Measurements from ENCODE around the gene OGN. TPM values are rescaled to one million over a fixed set of nuclear protein-coding genes. Genes with fewer than 3 reads are reported as not detected.

Gene OGN
- total and polyA plus RNA-seq, 10 of the 15 experiments (the other 5 are each of a cell fraction or from before 2014, with no cell fraction given): 0.04 to 2.5 (median 0.15) TPM; not detected in 4

DNA sequence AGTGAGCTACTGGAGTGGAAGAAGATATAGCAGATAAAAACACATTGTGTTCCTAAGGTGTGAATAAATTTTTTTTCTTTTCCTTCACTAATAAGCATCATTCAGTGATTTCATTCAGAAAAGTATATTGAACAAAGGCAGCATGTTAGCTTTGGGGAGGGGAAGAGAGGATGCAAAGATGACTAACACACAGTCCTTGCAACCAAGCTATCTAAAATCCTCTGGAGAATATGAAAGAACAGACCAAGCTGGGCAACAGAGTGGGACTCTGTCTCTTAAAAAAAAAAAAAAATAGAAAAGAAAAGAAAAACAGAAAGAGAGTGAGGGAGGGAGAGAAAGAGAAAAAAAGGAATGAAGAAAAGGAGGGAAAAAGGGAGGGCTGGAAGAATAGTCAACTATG lies 42.2 kb upstream of the OGN start:
- H3K4me2 ChIP-seq (ENCODE audit: control insufficient read depth, insufficient read depth): no peak overlapping the region
- SMC1A ChIA-PET (ENCODE audit: uncharacterized antibody, unreplicated experiment): no interaction called here
- H3K4me3 ChIP-seq: no peak overlapping the region
- no peak overlapping the region for H3K9ac ChIP-seq (ENCODE audit: control insufficient read depth, insufficient read depth, low read length)
- H3K79me2 ChIP-seq (ENCODE audit: control insufficient read depth, insufficient read depth, low read length): no peaks in the 10 kb centered on the region
- FAIRE-seq (no peak), DNase-seq (ENCODE audit: low read depth, low spot score) (no peak), ATAC-seq (no peak)
- no peak for TF ChIP-seq TCF7 (IDR thresholded peaks at IDR 0.05; ENCODE audit: borderline replicate concordance)
- no peak for TF ChIP-seq ETV6 (conservative IDR thresholded peaks at IDR 0.05 in 1 of 2, IDR thresholded peaks at IDR 0.05 in 1 of 2; ENCODE audit: borderline replicate concordance in 1 of 2, low read depth in 1 of 2)
- H3K27me3 ChIP-seq (replicated peaks in 1 of 2; ENCODE audit: control insufficient read depth in 2 of 2, insufficient read depth in 2 of 2, low read length in 1 of 2): no peaks in the 10 kb centered on the region
- no TSS peak for BruUV-seq (replicated peaks)
- H4K20me1 ChIP-seq (ENCODE audit: control insufficient read depth, insufficient read depth): no peaks in the 10 kb centered on the region
- H3K4me1 ChIP-seq (ENCODE audit: control insufficient read depth, insufficient read depth, low read length): no peaks in the 10 kb centered on the region
- no peaks in the 10 kb centered on the region for H3K36me3 ChIP-seq (ENCODE audit: control insufficient read depth in 2 of 2, insufficient read depth in 2 of 2, low read length in 1 of 2)
- CTCF ChIA-PET: interaction anchor here (0.6 to 2.0 kb wide), 5 partner anchors 25 to 308 kb away, joined by 3 to 5 read pairs (median 4); no protein-coding TSS in a partner anchor
- H2AFZ ChIP-seq (ENCODE audit: control insufficient read depth, low read depth, low read length): no peak overlapping the region
- no peak overlapping the region for H3K27ac ChIP-seq (ENCODE audit: control insufficient read depth, insufficient read depth)
- RAD21 ChIA-PET (ENCODE audit: unreplicated experiment): interaction anchor here (0.7 to 1.5 kb wide), 3 partner anchors 10 to 1675 kb away, joined by 3 to 4 read pairs (median 3); no protein-coding TSS in a partner anchor
- H3K9me3 ChIP-seq (replicated peaks; ENCODE audit: control insufficient read depth, insufficient read depth, low read length): no peaks in the 10 kb centered on the region
- intact Hi-C loops (cut with micrococcal nuclease; ENCODE audit: unreplicated experiment) (loop anchor here (10.0 kb wide), 1 partner anchor 122 kb away; the partner anchor contains the start of genes CENPP and NOL8), in situ Hi-C loops (cut with MboI) (no loop called here)
- POLR2A ChIA-PET: interaction anchor here (0.6 to 0.7 kb wide), 3 partner anchors 120 to 381 kb away, joined by 3 to 4 read pairs (median 3); no protein-coding TSS in a partner anchor

DNA sequence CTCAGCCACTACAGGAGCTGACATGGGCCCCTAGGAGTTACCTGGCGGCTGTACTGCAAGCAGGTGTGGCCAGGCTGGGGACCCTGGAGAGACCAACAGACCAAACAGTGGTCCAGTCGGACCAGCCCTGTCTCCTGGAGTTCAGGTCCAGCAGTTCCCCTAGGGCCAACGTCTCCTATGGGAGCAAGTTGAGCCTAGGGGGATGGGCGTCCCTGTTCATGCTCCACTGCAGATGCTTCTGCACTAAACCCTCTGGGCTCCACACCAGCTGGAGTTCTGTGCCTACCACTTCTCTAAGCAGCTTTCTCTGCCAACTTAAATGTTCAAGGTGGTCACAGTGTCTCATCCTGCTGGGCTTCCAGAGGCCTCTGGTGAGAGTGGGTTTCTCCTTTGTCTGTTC lies 40.5 kb upstream of the OGN start:
- in situ Hi-C loops (cut with MboI): no loop called here
- CTCF ChIA-PET: interaction anchor here (1.1 to 1.7 kb wide), 3 partner anchors 12 to 307 kb away, joined by 4 to 5 read pairs (median 5); no protein-coding TSS in a partner anchor
- no peak for TF ChIP-seq NFXL1 (IDR thresholded peaks at IDR 0.05; ENCODE audit: borderline replicate concordance)
- TF ChIP-seq SMAD5 (IDR thresholded peaks at IDR 0.05; ENCODE audit: low read depth): no peak
- no peak for TF ChIP-seq FOS (IDR thresholded peaks at IDR 0.05; ENCODE audit: borderline replicate concordance, extremely low read depth, insufficient read length)
- TF ChIP-seq HDAC2 (IDR thresholded peaks at IDR 0.05): no peak
- no peak for TF ChIP-seq TAF1 (IDR thresholded peaks at IDR 0.05; ENCODE audit: borderline replicate concordance, low read depth, low read length)
- TF ChIP-seq, protein P1, sequence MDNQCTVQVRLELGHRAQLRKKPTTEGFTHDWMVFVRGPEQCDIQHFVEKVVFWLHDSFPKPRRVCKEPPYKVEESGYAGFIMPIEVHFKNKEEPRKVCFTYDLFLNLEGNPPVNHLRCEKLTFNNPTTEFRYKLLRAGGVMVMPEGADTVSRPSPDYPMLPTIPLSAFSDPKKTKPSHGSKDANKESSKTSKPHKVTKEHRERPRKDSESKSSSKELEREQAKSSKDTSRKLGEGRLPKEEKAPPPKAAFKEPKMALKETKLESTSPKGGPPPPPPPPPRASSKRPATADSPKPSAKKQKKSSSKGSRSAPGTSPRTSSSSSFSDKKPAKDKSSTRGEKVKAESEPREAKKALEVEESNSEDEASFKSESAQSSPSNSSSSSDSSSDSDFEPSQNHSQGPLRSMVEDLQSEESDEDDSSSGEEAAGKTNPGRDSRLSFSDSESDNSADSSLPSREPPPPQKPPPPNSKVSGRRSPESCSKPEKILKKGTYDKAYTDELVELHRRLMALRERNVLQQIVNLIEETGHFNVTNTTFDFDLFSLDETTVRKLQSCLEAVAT (IDR thresholded peaks at IDR 0.05): no peak
- TF ChIP-seq CHD2 (IDR thresholded peaks at IDR 0.05; ENCODE audit: borderline replicate concordance, low read depth, low read length): no peak
- no peak for TF ChIP-seq SPI1 (IDR thresholded peaks at IDR 0.05; ENCODE audit: borderline replicate concordance, insufficient read depth, low read depth, low read length)
- no peak for TF ChIP-seq MTA2 (IDR thresholded peaks at IDR 0.05; ENCODE audit: low read depth)
- TF ChIP-seq POLR2AphosphoS2 (IDR thresholded peaks at IDR 0.05; ENCODE audit: low read depth, low read length): no peak
- TF ChIP-seq ATF7 (IDR thresholded peaks at IDR 0.05; ENCODE audit: low read depth): no peak
- TF ChIP-seq STAT3 (IDR thresholded peaks at IDR 0.05; ENCODE audit: low read depth, low read length): no peak
- no peak for TF ChIP-seq KDM1A (IDR thresholded peaks at IDR 0.05; ENCODE audit: borderline replicate concordance)
- TF ChIP-seq RB1 (IDR thresholded peaks at IDR 0.05; ENCODE audit: borderline replicate concordance): no peak
- no peak for TF ChIP-seq MYB (IDR thresholded peaks at IDR 0.05; ENCODE audit: borderline replicate concordance, low read depth, low read length)

More for the DNA sequence above, 40.5 kb upstream of the OGN start:
- no TSS peak for BruUV-seq (replicated peaks)
- no peak overlapping the region for H2AFZ ChIP-seq (ENCODE audit: control insufficient read depth, low read depth, low read length)
- H3K4me2 ChIP-seq (ENCODE audit: control insufficient read depth, insufficient read depth): no peak overlapping the region
- FAIRE-seq: no peak
- no peak overlapping the region for H3K9ac ChIP-seq (ENCODE audit: control insufficient read depth, insufficient read depth, low read length)
- H3K4me1 ChIP-seq (ENCODE audit: control insufficient read depth, insufficient read depth, low read length): no peaks in the 10 kb centered on the region
- no peak overlapping the region for H3K4me3 ChIP-seq
- no peaks in the 10 kb centered on the region for H3K79me2 ChIP-seq (ENCODE audit: control insufficient read depth, insufficient read depth, low read length)
- DNase-seq (ENCODE audit: low read depth, low spot score): no peak
- no peaks in the 10 kb centered on the region for H4K20me1 ChIP-seq (ENCODE audit: control insufficient read depth, insufficient read depth)
- intact Hi-C loops (cut with micrococcal nuclease; ENCODE audit: unreplicated experiment): loop anchor here (10.0 kb wide), 1 partner anchor 120 kb away; the partner anchor contains the start of genes CENPP and NOL8
- H3K27me3 ChIP-seq (replicated peaks in 1 of 2; ENCODE audit: control insufficient read depth in 2 of 2, insufficient read depth in 2 of 2, low read length in 1 of 2): no peaks in the 10 kb centered on the region
- ATAC-seq: no peak
- SMC1A ChIA-PET (ENCODE audit: uncharacterized antibody, unreplicated experiment): no interaction called here
- RAD21 ChIA-PET (ENCODE audit: unreplicated experiment): no interaction called here
- no peaks in the 10 kb centered on the region for H3K9me3 ChIP-seq (replicated peaks; ENCODE audit: control insufficient read depth, insufficient read depth, low read length)
- POLR2A ChIA-PET: no interaction called here
- WGBS (ENCODE audit: insufficient coverage, insufficient replicate concordance, low lambda C conversion rate, missing lambda C conversion rate): 59% methylated on average over 4 of the region's 4 CpGs
- no peaks in the 10 kb centered on the region for H3K36me3 ChIP-seq (ENCODE audit: control insufficient read depth in 2 of 2, insufficient read depth in 2 of 2, low read length in 1 of 2)
- no peak overlapping the region for H3K27ac ChIP-seq (ENCODE audit: control insufficient read depth, insufficient read depth)

Measured in GM12878 (cell line).